ENCODE measurements around the gene CDX1. TPM values are rescaled to one million over a fixed set of nuclear protein-coding genes. Genes with fewer than 3 reads are reported as not detected.

The CDX1 gene
- total RNA-seq, 1 experiment from 2014 or later: 0.22 TPM

- Histone ChIP-seq H3K27me3 (ENCODE audit: insufficient read depth, low read length) (peaks cover 39% of the 10 kb centered on the region), H3K18ac (ENCODE audit: insufficient read length, low read depth, low read length) (no peak overlapping the region), H2AFZ (ENCODE audit: low read length) (no peak overlapping the region), H3K56ac (ENCODE audit: insufficient read length, low read depth, low read length) (no peak overlapping the region), H3K79me2 (ENCODE audit: insufficient read depth, low read length) (no peaks in the 10 kb centered on the region), H3K9me3 (ENCODE audit: control insufficient read depth, low read depth, low read length) (no peaks in the 10 kb centered on the region), H4K91ac (ENCODE audit: insufficient read length, low read depth, low read length) (no peak overlapping the region), H2BK120ac (ENCODE audit: low read depth, low read length, poor library complexity, severe bottlenecking) (no peak overlapping the region), H2BK5ac (ENCODE audit: insufficient read length, low read length) (no peak overlapping the region), H3K27ac (ENCODE audit: insufficient read length, low read depth, low read length) (no peak overlapping the region), H3K14ac (ENCODE audit: insufficient read depth, low read length) (no peak overlapping the region), H3K79me1 (ENCODE audit: insufficient read depth, low read depth, low read length, poor library complexity, severe bottlenecking) (no peaks in the 10 kb centered on the region), H2AK5ac (ENCODE audit: insufficient read length, low read length) (no peak overlapping the region), H4K5ac (ENCODE audit: insufficient read length, low read depth, low read length) (no peak overlapping the region), H3T11ph (ENCODE audit: low read length) (no peak overlapping the region), H3K4ac (ENCODE audit: low read depth, low read length) (no peak overlapping the region), H3K23ac (ENCODE audit: insufficient read length, low read depth, low read length) (no peak overlapping the region), H3K9ac (ENCODE audit: extremely low read depth, insufficient read length, low read length) (no peak overlapping the region), H3K4me1 (ENCODE audit: insufficient read depth, low read length) (no peaks in the 10 kb centered on the region), H3K4me2 (ENCODE audit: insufficient read depth, insufficient read length, low read length) (no peak overlapping the region), H2BK20ac (ENCODE audit: low read depth, low read length, poor library complexity, severe bottlenecking) (no peak overlapping the region), H2BK12ac (ENCODE audit: insufficient read length, low read depth, low read length) (no peak overlapping the region), H4K8ac (replicated peaks; ENCODE audit: insufficient read length, low read depth, low read length) (no peak overlapping the region), H3K23me2 (ENCODE audit: insufficient read length, low read depth, low read length, poor library complexity, severe bottlenecking) (no peaks in the 10 kb centered on the region), H2BK15ac (ENCODE audit: low read depth, low read length) (no peak overlapping the region), H4K20me1 (ENCODE audit: control insufficient read depth, insufficient read depth, insufficient read length) (no peaks in the 10 kb centered on the region)
- Mint-ChIP-seq H3K4me1 (peaks cover 12 to 22% of the 10 kb centered on the region in 2 experiments), H3K4me3 (no peak overlapping the region), H3K27ac (peak overlapping the region in 1 of 3 experiments; percentile 53; a peak in 1 of 7 replicates), H3K27me3 (ENCODE audit: low read depth) (peaks cover 91% of the 10 kb centered on the region), H3K36me3 (ENCODE audit: insufficient read depth in 1 of 3, low read depth in 3 of 3) (no peaks in the 10 kb centered on the region), H3K9me3 (peaks cover 0 to 3% of the 10 kb centered on the region in 2 experiments; a peak in 1 of 5 replicates)
- no peak for DNase-seq
- no CpG with 5 or more reads among the region's 1 CpG for WGBS (ENCODE audit: extremely low coverage, insufficient read length, low lambda C conversion rate)
- no peak for TF ChIP-seq CTCF (conservative IDR thresholded peaks at IDR 0.05)
These were observed 5.6 kb downstream of the CDX1 start for GRCh38 chr5:150172145-150172544.

All from H9 (cell line).